ENCODE measurements around the gene ODF4.
"Not testable (repeated sequence)": the region's sequence is repeated elsewhere in the genome, so short reads cannot be mapped to it uniquely, and the experiment has no call there.

Gene ODF4

GRCh38 chr17:8326511-8327302, 12.9 kb upstream of the ODF4 start:
- peak in 1 of 2 experiments; percentile 26 for DNase-seq

DNA sequence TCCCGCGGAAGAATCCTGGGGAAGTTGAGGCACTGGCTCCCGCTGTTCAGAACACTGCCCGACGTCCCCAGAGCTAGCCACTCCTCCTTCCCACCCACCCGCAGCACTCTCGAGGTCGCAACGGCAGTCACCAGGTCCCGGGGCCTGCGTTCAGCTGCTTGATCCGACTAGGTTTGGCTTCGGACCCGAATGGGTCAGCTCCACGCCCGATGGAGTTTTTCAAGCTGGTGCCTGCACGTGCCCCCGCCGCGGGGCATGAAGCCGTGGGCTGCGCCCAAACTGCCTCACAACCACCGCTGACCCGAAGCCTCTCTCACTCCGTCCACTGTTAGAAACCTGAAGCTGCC, 12.4 kb upstream of the ODF4 start:
- DNase-seq = peak in 1 of 2 experiments; percentile 21

GRCh38 chr17:8332128-8332527, 7.5 kb upstream of the ODF4 start:
- no peak for DNase-seq

- no peak for DNase-seq
Measured at GRCh38 chr17:8332688-8333087, 7.0 kb upstream of the ODF4 start.

GRCh38 chr17:8333281-8333680, 6.4 kb upstream of the ODF4 start:
- DNase-seq = no peak

GRCh38 chr17:8337802-8338752, 1.6 kb upstream of the ODF4 start:
- no peak for DNase-seq

DNA sequence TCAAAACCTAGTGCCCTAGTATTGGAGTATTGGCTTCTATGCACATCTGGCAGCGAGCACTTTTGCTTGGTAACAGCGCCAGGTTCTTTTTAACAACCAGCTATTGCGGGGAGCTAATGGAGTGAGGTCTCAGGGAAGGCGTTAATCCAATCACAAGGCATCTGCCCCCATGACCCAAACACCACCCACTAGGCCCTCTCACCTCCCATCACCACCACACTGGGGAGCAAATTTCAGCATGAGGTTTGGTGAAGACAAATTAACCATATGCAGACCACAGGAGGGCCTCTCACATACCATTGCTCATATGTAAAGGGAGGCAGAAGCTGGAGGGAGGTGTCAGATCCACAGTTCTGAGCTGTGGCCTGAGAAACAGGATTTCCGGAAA, 893 bp upstream of the ODF4 start:
- DNase-seq = no peak

- DNase-seq = no peak
Measured at GRCh38 chr17:8341456-8341855, 1.8 kb downstream of the ODF4 start.

GRCh38 chr17:8345052-8345690, 5.5 kb downstream of the ODF4 start:
- no peak for DNase-seq

GRCh38 chr17:8345951-8346665, 6.5 kb downstream of the ODF4 start:
- DNase-seq = no peak

DNA sequence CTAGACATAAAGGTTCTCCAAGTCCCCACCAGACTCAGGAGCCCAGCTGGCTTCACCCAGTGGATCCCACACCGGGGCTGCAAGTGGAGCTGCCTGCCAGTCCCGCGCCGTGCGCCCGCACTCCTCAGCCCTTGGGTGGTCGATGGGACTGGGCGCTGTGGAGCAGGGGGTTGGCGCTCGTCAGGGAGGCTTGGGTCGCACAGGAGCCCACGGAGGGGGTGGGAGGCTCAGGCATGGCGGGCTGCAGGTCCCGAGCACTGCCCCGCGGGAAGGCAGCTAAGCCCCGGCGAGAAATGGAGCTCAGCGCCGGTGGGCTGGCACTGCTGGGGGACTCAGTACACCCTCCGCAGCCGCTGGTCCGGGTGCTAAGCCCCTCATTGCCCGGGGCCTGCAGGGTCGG, 7.4 kb downstream of the ODF4 start:
- DNase-seq = not testable (repeated sequence)

GRCh38 chr17:8350339-8350738, 10.7 kb downstream of the ODF4 start:
- no peak for DNase-seq

- no peak for DNase-seq
Measured at GRCh38 chr17:8353736-8354135, 14.1 kb downstream of the ODF4 start.

GRCh38 chr17:8354236-8354635, 14.6 kb downstream of the ODF4 start:
- no peak for DNase-seq

DNA sequence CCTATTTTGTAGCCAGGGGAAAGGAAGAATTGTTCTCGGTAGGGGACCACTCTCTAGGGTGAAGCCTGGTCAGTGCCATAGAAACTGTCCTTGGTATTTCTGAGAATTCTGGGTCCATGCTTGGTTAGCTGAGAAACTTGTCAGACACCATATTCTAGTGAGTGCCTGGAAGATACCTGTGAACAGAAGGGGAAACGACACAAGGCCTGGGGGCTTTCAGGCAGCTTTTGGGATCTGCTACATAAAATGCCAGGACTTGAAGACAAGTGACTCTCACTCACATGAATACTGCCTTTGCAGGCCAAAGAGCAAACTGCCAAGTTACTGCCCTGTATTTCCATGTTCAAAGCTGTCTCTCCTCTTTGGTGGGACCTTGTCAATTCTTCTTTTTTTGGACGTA, 18.3 kb downstream of the ODF4 start:
- no peak for DNase-seq

GRCh38 chr17:8359769-8360168, 20.1 kb downstream of the ODF4 start:
- no peak for DNase-seq

GRCh38 chr17:8360260-8360659, 20.6 kb downstream of the ODF4 start:
- no peak for DNase-seq

DNA sequence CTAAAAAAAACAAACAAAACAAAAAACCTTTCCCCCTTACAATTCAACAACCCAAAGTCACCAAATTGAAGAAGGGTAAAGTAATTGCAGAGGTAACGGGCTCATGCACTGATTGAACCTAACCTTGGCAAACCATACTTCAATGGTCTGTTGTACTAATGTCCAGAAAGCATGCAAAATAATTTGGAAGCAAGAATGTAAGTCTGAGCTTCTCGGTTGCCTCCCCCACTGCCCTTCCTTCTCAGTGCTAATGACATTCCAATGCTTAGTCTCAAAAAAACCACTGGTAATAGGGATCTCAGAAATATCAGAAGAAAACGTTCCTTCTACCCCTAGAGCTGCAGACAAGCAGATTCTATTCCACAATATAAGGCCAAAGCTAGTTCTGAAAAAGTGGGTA, 21.1 kb downstream of the ODF4 start:
- no peak for DNase-seq

DNA sequence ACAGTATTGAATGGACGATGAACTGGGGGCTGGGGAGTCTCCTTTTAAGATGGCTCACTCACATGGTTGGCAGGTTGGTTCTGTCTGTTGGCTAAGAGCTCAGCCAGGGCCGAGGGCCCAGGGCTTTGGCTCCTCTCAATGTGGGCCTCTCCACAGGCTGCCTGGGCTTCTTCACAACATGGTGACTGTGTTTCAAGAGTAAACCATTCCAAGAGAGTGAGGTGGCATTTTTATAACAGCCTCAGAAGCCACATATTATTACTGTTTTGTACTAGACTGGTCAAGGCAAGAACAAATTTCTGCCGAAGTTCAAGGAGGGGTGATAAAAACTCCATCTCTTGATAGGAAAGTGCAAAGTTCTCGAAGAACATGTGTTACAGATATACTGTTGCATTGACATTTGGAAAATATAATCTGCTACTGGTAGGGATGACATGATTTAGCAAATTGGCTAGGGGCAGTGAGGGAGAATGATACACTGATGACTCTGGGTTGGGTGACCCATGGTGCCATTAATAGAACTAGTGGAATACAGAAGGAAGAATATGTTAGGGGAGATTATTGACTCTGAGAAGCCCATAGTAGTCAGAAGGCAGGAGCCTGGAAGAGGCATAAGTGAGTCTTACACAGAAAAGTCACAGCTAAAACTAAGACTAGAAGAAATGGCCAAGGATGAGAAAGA, 23.2 kb downstream of the ODF4 start:
- no peak for DNase-seq

- DNase-seq = no peak
Measured at GRCh38 chr17:8365143-8365542, 25.5 kb downstream of the ODF4 start.

GRCh38 chr17:8366231-8366630, 26.6 kb downstream of the ODF4 start:
- no peak for DNase-seq

DNA sequence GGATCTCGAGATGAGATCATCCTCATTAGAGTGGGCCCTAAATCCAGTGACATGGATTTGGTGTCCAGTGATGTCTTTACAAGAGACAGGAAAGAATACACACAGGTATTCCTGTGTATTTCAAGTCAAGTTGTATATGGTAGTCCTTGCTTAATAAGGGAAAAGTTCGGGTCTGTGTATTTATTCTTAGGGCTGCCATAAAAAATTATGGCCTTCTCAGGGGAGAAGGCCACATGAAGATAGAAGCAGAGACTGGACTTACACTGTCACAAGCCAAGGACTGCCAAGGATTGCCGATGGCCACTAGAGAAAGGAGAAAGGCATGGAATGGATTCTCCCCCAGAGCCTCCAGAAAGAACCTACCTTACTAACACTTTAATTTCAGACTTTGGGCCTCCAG, 28.6 kb downstream of the ODF4 start:
- DNase-seq = no peak
